Activated T-helper 9 cell treated with anti-CD3 and anti-CD28 coated beads, Interleukin-2, amount 50 U/mL, for 16 hours (primary cell): ENCODE results near the gene CMSS1.

ENCODE experiments used
- DNase-seq: peaks from one replicate; pipeline ENCODE4 v3.0.0-alpha.2; 2020; ENCODE audit warnings: low read depth

The CMSS1 gene

DNA sequence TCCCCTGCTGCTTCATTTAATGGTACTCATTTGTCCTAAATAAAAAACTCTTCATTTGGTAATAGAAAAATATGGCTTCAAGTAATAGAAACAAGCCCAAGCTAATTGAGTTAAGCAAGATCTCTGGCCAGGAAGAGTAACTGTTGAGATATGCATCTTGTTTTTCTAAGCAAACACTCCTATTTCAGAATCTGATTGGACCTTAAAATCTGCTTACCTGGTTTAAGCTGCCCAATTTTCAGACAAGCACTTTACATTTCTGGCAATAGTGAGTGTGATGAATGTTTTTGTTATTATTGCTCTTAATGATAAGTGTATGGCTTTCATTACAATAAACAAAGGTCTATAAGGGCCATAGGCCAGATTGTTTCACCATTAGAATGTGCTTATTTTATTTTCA, 86.2 kb downstream of the CMSS1 start:
- DNase-seq: no peak

DNA sequence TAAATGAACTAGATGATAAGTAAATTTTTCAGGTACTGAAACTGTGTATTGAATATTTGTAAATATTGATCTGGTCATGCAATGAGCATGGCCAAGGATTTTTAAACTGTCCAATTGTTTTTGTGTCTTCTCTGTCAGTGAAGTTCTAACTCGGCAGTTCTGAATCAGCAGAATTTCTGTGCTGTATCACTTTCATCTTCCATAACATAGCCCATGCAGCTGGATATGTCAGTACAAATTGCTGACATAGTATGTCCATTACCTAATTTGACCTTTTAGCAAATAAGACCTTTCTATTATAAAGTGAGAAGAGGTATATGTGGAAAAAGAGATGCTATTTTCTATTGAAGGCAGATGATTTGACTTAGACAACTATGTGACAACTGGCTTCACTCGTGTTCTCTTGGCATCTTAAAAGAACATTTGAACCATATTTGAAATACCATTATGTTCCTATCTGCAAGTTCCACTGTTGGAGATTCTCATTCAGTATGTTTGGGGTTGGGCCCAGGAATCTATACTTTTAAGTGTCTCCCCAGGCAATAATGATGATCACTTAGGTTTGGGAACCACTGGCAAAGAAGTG, 90.4 kb downstream of the CMSS1 start:
- DNase-seq: no peak

DNA sequence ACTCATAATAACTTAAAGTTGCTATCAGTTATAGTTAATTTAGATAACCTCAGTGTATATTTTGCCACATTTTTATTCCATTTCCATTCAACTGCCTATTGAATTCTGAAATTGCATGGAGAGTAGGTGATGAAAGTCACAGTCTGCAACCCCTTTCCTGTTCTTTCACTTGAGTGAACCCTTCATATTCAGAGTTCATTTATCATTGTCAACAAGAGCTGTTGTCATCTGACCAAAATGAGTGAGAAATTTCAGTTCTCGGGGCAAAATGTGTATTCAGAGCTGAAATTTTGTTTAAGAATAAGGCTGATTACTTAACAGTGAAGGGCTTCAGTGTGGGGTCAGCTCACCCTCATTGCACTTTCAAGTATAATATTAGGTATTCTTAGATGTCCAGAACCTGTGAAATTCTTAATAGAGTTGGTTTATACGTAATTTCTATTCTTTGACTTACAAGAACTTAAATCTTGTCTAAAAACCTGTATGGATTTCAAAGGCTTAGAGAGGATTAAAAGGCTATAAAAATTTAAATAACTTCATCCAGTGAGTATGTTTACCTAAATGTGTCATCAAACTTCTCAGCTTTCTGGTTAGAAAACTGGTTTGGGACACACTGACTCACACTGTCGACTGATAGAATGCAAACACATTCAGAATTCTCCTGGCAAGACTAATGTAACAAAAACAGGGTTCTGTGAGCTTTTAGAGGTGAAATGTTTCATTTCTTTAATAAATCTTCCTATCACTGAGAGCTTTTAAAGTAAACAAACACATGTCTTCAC, 92.2 kb downstream of the CMSS1 start:
- no peak for DNase-seq

DNA sequence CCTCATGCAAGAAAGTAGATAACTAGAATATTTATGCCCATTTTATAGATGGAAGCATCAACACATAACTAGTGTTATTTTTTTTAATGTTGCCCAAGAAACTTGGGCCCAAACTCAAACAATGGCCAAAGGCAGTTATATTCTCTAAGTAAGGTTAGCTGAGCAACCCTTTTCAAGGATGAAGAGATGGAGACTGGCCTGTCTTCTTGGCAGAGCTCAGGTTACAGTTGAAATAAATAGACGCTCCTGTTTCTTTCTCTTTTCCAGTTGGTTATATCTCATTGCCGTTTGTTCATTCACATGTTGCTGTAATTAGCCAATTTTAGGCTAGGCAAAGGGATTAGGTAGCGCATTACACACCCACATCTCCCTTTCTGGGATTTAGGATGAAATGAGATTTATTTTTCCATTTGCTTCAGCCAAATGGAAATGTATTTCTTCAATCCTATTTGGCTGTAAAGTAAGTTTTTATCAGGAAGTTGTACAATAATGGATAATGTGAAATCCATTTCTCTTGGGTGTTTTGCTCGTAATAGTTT, 93.2 kb downstream of the CMSS1 start:
- no peak for DNase-seq

GRCh38 chr3:99911433-99911832, 93.8 kb downstream of the CMSS1 start:
- DNase-seq: no peak

DNA sequence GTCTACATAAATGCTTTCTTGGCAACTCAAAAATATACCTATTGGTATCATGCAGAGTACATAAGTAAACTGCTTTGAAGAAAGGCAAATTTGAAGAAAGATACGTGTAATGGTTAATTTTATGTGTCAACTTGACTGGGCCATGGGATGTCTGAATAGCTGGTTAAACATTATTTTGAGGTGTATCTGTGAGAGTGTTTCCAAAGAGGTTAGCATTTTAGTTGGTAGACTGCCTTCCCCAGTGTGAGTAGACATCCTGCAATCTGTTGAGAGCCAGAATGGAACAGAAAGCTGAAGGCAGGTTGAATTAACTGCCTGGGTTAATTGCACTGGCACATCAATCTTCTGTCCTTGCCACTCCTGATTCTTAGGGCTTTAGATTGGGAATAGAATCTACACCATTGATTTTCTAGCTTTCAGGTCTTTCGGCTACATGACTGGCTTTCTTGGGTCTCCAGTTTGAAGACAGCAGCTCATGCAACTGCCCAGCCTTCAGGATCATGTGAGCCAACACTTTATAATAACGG, 98.3 kb downstream of the CMSS1 start:
- DNase-seq: no peak

- no peak for DNase-seq
Measured at GRCh38 chr3:99918715-99919114, 101.1 kb downstream of the CMSS1 start.

DNA sequence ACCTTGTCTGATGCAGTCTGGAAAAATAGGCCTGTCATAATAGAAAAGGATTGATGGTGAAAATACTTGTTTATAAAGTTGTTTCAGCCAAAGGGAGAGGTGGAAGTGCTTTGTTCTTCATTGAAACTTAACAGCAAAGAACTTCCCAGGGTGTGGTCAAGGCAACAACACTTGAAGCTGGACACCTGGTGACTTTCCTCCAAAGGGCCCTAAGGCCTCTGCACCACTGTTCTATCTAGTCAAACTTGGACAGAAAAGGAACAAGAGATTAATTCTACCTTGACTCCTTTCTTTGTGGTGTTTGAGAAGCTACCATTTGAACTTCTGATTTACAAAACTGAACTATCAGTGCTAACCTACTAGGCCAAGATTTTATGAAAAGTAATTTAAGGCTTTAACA, 102.0 kb downstream of the CMSS1 start:
- DNase-seq: no peak

GRCh38 chr3:99920481-99921376, 103.1 kb downstream of the CMSS1 start:
- DNase-seq: no peak

DNA sequence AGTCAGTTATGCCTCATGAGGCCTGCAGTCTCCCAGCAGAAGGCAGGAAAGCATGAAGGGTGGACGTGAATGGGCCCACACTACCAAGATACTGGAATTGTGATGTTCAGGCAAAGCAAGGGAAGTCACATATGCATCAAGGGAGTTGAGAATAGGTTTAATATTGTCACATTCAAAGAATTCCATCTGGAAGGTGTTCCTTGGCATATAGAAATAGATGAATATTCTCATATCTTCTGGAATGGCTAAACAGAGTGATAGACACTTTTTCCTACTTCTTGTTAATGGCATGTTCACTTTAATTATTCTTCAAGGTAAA, 103.7 kb downstream of the CMSS1 start:
- DNase-seq: no peak

DNA sequence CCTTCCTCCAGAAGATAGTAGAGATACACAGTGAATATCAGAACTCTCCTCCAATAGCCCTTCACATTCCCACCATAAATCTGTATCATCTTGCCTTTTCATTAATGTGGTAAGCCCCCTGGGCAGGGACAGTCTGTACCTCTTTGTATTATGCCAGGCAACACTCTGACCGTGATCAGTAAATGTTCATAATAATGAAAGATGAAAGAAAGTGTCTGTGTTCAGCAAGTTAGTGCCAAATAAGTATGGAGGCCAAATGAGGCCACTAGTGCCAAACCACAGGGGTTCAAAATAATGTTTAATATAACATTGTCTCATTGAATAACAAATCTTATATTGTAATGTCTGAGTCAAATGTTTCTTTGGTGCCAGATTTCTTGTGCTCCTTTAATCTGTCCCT, 104.3 kb downstream of the CMSS1 start:
- DNase-seq: no peak

- no peak for DNase-seq
Measured at GRCh38 chr3:99923873-99924272, 106.2 kb downstream of the CMSS1 start.

GRCh38 chr3:99925584-99926230, 108.0 kb downstream of the CMSS1 start:
- no peak for DNase-seq

DNA sequence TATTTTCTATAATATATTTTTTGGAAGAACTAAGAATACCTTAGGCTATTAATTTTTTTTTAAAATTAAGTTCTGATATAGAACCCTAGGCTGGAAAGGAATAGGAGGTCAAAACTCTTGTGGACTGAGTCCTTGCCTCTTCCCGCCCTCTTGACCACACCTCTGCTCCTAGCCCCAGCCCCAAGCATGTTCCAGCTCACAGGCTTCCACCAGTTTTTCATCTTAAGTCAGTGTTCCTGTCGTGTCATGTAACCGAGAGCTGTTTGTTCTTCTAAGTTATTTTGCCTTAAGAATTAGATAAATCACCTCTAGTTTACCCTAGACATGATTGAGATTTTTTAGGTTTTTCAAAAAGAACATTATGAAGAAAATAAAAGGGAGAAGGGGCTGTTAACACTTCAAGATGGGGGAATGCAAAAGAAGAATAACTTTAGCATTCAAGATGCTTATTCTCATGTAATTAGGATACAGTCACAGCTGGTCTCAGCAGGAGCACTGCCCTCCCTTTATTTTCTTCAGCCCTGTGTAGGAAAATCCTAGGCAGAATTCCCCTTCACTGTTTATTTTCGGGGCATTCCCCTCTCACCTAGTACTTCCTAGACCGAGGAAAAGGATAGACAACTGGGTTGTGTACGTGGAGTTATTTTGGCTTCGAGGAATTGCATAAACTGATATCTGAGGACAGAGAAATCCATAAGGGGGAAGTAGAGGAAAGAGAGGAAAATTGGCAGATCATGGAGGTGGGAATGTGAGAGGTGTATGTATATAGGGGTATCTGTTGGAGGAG, 110.2 kb downstream of the CMSS1 start:
- no peak for DNase-seq

GRCh38 chr3:99928771-99929744, 111.4 kb downstream of the CMSS1 start:
- DNase-seq: no peak

DNA sequence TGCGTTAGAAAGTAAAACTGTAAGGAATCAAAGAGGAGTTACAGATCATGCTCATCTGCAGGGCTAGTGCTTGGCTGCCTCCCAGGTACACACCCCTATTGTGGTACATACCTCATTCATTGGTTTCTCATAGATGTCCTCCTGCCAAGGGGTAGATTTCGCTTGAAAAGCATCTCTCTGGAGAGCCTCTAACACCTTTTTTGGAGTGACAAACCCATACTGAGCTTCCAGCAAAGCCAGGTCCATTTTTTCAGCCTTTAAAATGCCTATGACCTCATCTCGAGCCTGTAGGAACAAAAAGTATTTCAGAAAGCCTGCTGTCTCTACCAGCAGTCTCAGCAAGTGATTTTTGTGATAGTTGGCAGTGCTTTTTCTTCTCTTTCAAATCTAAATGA, 112.1 kb downstream of the CMSS1 start:
- no peak for DNase-seq

- no peak for DNase-seq
Measured at GRCh38 chr3:99931059-99931458, 113.4 kb downstream of the CMSS1 start.

GRCh38 chr3:99933971-99934750, 116.5 kb downstream of the CMSS1 start:
- no peak for DNase-seq
